SK-N-SH (cell line): Measurements from ENCODE around the gene KCNQ4. TPM values are rescaled to one million over a fixed set of nuclear protein-coding genes. Genes with fewer than 3 reads are reported as not detected.

Experiments
- CTCF ChIA-PET: fragments of 300-600, 350-600 bp; formaldehyde crosslinking; extraction: SDS; loops from one replicate; lab custom pipeline; 2021; lab: Yijun Ruan, JAX
- POLR2A ChIA-PET: fragments of 350-600 bp; sonication (Branson Sonifier 250); formaldehyde crosslinking; extraction: SDS; loops from one replicate; lab custom pipeline; 2020; ENCODE audit warnings: antibody characterized with exemption, inconsistent platforms; lab: Yijun Ruan, JAX
- DNase-seq: peaks from one replicate; pipeline ENCODE4 v3.0.0; 2012
- H2AFZ ChIP-seq: fragments of 200-600 bp; sonication (generic); 2 replicates; pipeline ENCODE4 v1.8.1; 2016; ENCODE audit warnings: antibody characterized with exemption, mild to moderate bottlenecking, low read depth
- H3F3A ChIP-seq: fragments of 200-600 bp; sonication (generic); replicated peaks from 2 replicates; pipeline ENCODE3; 2016; ENCODE audit warnings: antibody characterized with exemption, mild to moderate bottlenecking; ENCODE audit not compliant: insufficient read depth
- H3K27ac ChIP-seq, 2 experiments: fragments of 200-500 bp in 1 of 2; fragments of 200-600 bp in 1 of 2; sonication (Bioruptor generic) in 1 of 2; sonication (generic), shearing (Covaris generic) in 1 of 2; 2 replicates each; pipeline versions ENCODE4 v1.5.1 to v1.6.1; 2014 to 2016; ENCODE audit warnings: low read depth in 2 of 2, inconsistent platforms in 1 of 2, low read length in 1 of 2, mild to moderate bottlenecking in 1 of 2, mixed read lengths in 1 of 2
- H3K27me3 ChIP-seq: fragments of 200-600 bp; sonication (generic), shearing (Covaris generic); 2 replicates; pipeline ENCODE4 v1.6.1; 2016; ENCODE audit warnings: mixed run types; ENCODE audit not compliant: insufficient read depth
- H3K36me3 ChIP-seq, 2 experiments: fragments of 200-500 bp in 1 of 2; fragments of 200-600 bp in 1 of 2; sonication (Bioruptor generic) in 1 of 2; sonication (generic) in 1 of 2; replicated peaks in 1 of 2; 2 replicates each; pipeline versions ENCODE3 to v1.5.1; 2014 to 2016; ENCODE audit warnings: low read length in 1 of 2, mild to moderate bottlenecking in 1 of 2; ENCODE audit not compliant: insufficient read depth in 2 of 2, control insufficient read depth in 1 of 2
- H3K4me1 ChIP-seq, 2 experiments: fragments of 200-500 bp in 1 of 2; fragments of 200-600 bp in 1 of 2; sonication (Bioruptor generic) in 1 of 2; sonication (generic), shearing (Covaris generic) in 1 of 2; 2 replicates each; pipeline versions ENCODE4 v1.5.1 to v1.6.1; 2014 to 2016; ENCODE audit warnings: low read depth in 1 of 2, low read length in 1 of 2, mixed run types in 1 of 2; ENCODE audit not compliant: insufficient read depth in 2 of 2, control insufficient read depth in 1 of 2
- H3K4me2 ChIP-seq: fragments of 200-600 bp; sonication (generic), shearing (Covaris generic); 2 replicates; pipeline ENCODE4 v1.6.1; 2017; ENCODE audit warnings: mixed run types
- H3K4me3 ChIP-seq, 2 experiments: fragments of 200-500 bp in 1 of 2; fragments of 200-600 bp in 1 of 2; sonication (Bioruptor generic) in 1 of 2; sonication (generic), shearing (Covaris generic) in 1 of 2; 2 replicates each; pipeline versions ENCODE4 v1.5.1 to v1.8.1; 2014 to 2016; ENCODE audit warnings: low read depth in 2 of 2, inconsistent platforms in 1 of 2, low read length in 1 of 2, mild to moderate bottlenecking in 1 of 2, mixed read lengths in 1 of 2, moderate library complexity in 1 of 2
- H3K79me2 ChIP-seq: fragments of 200-600 bp; sonication (generic); 2 replicates; pipeline ENCODE4 v1.8.1; 2017; ENCODE audit warnings: mild to moderate bottlenecking; ENCODE audit not compliant: insufficient read depth
- H3K9ac ChIP-seq: fragments of 200-600 bp; sonication (generic); 2 replicates; pipeline ENCODE4 v1.6.1; 2017; ENCODE audit warnings: mixed run types
- H3K9me2 ChIP-seq: fragments of 200-600 bp; sonication (generic); 2 replicates; pipeline ENCODE4 v1.6.1; 2017; ENCODE audit warnings: mixed run types
- H3K9me3 ChIP-seq: fragments of 200-600 bp; sonication (generic); 2 replicates; pipeline ENCODE4 v1.6.1; 2017; ENCODE audit warnings: mixed run types, mild to moderate bottlenecking, moderate library complexity
- H4K20me1 ChIP-seq: fragments of 200-600 bp; sonication (generic); 2 replicates; pipeline ENCODE4 v1.6.1; 2017; ENCODE audit warnings: mild to moderate bottlenecking, mixed run types; ENCODE audit not compliant: insufficient read depth
- ELF1 ChIP-seq: IDR thresholded peaks from 2 replicates; pipeline ENCODE4 v1.4.0; 2012
- EP300 ChIP-seq, 2 experiments: IDR thresholded peaks; 2 replicates each; pipeline versions ENCODE4 v1.4.0 to v1.6.1; 2012; ENCODE audit warnings: borderline replicate concordance in 1 of 2, low read depth in 1 of 2, low read length in 1 of 2
- EZH2phosphoT487 ChIP-seq: fragments of 200-600 bp; sonication (generic); IDR thresholded peaks from 2 replicates; pipeline ENCODE4 v1.6.1; 2017; ENCODE audit warnings: low read depth, mixed run types, mild to moderate bottlenecking, antibody characterized with exemption, moderate library complexity, borderline replicate concordance
- GABPA ChIP-seq: IDR thresholded peaks from 2 replicates; pipeline ENCODE4 v1.4.0; 2012; ENCODE audit warnings: low read depth, mild to moderate bottlenecking
- GATA2 ChIP-seq: sonication (generic); formaldehyde crosslinking; IDR thresholded peaks from 2 replicates; pipeline ENCODE4 v1.5.0; 2020; ENCODE audit warnings: mild to moderate bottlenecking, missing genetic modification reagents
- IRF3 ChIP-seq: fragments of 150-350 bp; IDR thresholded peaks from 2 replicates; pipeline ENCODE4 v1.6.1; 2016; ENCODE audit warnings: mild to moderate bottlenecking, low read depth, low read length
- JUND ChIP-seq: IDR thresholded peaks from 2 replicates; pipeline ENCODE4 v1.4.0; 2012
- MAX ChIP-seq: IDR thresholded peaks from 2 replicates; pipeline ENCODE4 v1.4.0; 2012; ENCODE audit warnings: low read depth
- MXI1 ChIP-seq: IDR thresholded peaks from 2 replicates; pipeline ENCODE4 v1.6.1; 2012; ENCODE audit warnings: mild to moderate bottlenecking, low read depth, low read length, improper control_type of control experiment
- NFIC ChIP-seq: IDR thresholded peaks from 2 replicates; pipeline ENCODE4 v1.4.0; 2012; ENCODE audit warnings: borderline replicate concordance
- PBX3 ChIP-seq: IDR thresholded peaks from 2 replicates; pipeline ENCODE4; 2012
- RAD21 ChIP-seq: IDR thresholded peaks from 2 replicates; pipeline ENCODE4 v1.6.1; 2012; ENCODE audit warnings: mild to moderate bottlenecking, low read length
- REST ChIP-seq: IDR thresholded peaks from 2 replicates; pipeline ENCODE4 v1.6.1; 2012; ENCODE audit warnings: mild to moderate bottlenecking, low read depth, low read length, moderate library complexity
- RFX5 ChIP-seq: IDR thresholded peaks from 2 replicates; pipeline ENCODE4 v1.6.1; 2012; ENCODE audit warnings: mild to moderate bottlenecking, improper control_type of control experiment, low read length
- RXRA ChIP-seq: IDR thresholded peaks from 2 replicates; pipeline ENCODE4 v1.4.0; 2012; ENCODE audit warnings: low read depth, mild to moderate bottlenecking, borderline replicate concordance
- SIN3A ChIP-seq: IDR thresholded peaks from 2 replicates; pipeline ENCODE4 v1.6.1; 2012; ENCODE audit warnings: low read depth, mild to moderate bottlenecking, low read length, moderate library complexity, borderline replicate concordance
- TAF1 ChIP-seq: IDR thresholded peaks from 2 replicates; pipeline ENCODE4 v1.6.1; 2012; ENCODE audit warnings: low read depth, mild to moderate bottlenecking, low read length, moderate library complexity, borderline replicate concordance
- TCF12 ChIP-seq: IDR thresholded peaks from 2 replicates; pipeline ENCODE4 v1.4.0; 2012
- TEAD4 ChIP-seq: IDR thresholded peaks from 2 replicates; pipeline ENCODE4 v1.4.0; 2012; ENCODE audit warnings: mild to moderate bottlenecking, borderline replicate concordance; ENCODE audit not compliant: insufficient read depth
- USF1 ChIP-seq: IDR thresholded peaks from 2 replicates; pipeline ENCODE4 v1.4.0; 2012; ENCODE audit warnings: low read depth, borderline replicate concordance
- USF2 ChIP-seq: fragments of 150-350 bp; IDR thresholded peaks from 2 replicates; pipeline ENCODE4 v1.6.1; 2017; ENCODE audit warnings: antibody characterized with exemption, low read length, low read depth, borderline replicate concordance
- WGBS: methylation state at CpG from one replicate; pipeline ENCODE4 v1.1.6; 2017; ENCODE audit warnings: low lambda C conversion rate; 5-methylcytosine and 5-hydroxymethylcytosine counted together
- polyA plus RNA-seq, 3 experiments: library from polyadenylated mRNA; depleted of rRNA; stranded (reverse); fragments of >200 nt; gene quantifications; 2 replicates each; pipeline ENCODE4 v1.2.3, GENCODE V29; 2012

Gene KCNQ4
- polyA plus RNA-seq, 1 of the 3 experiments (the other 2 are of a cell fraction): 0.15 TPM

- TF ChIP-seq EZH2phosphoT487 (no peak), SIN3A (no peak), GATA2 (CRISPR knock-in tag) (no peak), JUND (no peak), TAF1 (no peak)
These were observed 93.3 kb downstream of the KCNQ4 start (continued) for GRCh38 chr1:40876891-40877290.

- DNase-seq: peak; percentile 35
- Histone ChIP-seq H4K20me1 (no peaks in the 10 kb centered on the region), H2AFZ (peak overlapping the region; percentile 61; the same call in 1 of the 2 replicates), H3K36me3 (no peaks in the 10 kb centered on the region), H3K27me3 (no peaks in the 10 kb centered on the region), H3K27ac (peak overlapping the region; percentile 88 to 90), H3K9ac (peak overlapping the region; percentile 54), H3K4me2 (peak overlapping the region; percentile 41; the same call in 1 of the 2 replicates), H3K79me2 (no peaks in the 10 kb centered on the region), H3F3A (peaks cover 42% of the 10 kb centered on the region), H3K9me2 (no peaks in the 10 kb centered on the region), H3K4me3 (no peak overlapping the region), H3K9me3 (no peaks in the 10 kb centered on the region), H3K4me1 (peaks cover 7 to 28% of the 10 kb centered on the region in 2 experiments; a peak in 3 of 4 replicates)
- ChIA-PET POLR2A (no interaction called here), CTCF (interaction anchor here (1.0 to 1.2 kb wide), 2 partner anchors 74 to 75 kb away, joined by 3 to 4 read pairs; no protein-coding TSS in a partner anchor)
- 8% methylated on average over 4 of the region's 4 CpGs for WGBS
- TF ChIP-seq RFX5 (no peak), TCF12 (peak; percentile 87), GABPA (no peak; the same call in 1 of the 2 replicates), ELF1 (peak; percentile 41; the same call in 1 of the 2 replicates), RAD21 (no peak), TEAD4 (peak; percentile 57), RXRA (peak; percentile 70; the same call in 1 of the 2 replicates), SIN3A (peak; percentile 35; the same call in 1 of the 2 replicates), PBX3 (peak; percentile 66), USF1 (peak; percentile 83), EP300 (IDR thresholded peaks at IDR 0.05; ENCODE audit: borderline replicate concordance in 1 of 2, low read depth in 1 of 2, low read length in 1 of 2) (peak in 1 of 2 experiments; percentile 80; a peak in 1 of 4 replicates), EZH2phosphoT487 (no peak), JUND (peak; percentile 66), IRF3 (no peak), MAX (peak; percentile 92), USF2 (0 out of 2 replicates have a peak, but pooled peaks have one; percentile 33), MXI1 (no peak), REST (no peak), NFIC (peak; percentile 92)
These were observed 94.1 kb downstream of the KCNQ4 start for GRCh38 chr1:40877698-40878097.
